Measurements from ENCODE around the gene PDYN. TPM values are rescaled to one million over a fixed set of nuclear protein-coding genes. Genes with fewer than 3 reads are reported as not detected.
"Not testable (repeated sequence)": the region's sequence is repeated elsewhere in the genome, so short reads cannot be mapped to it uniquely, and the experiment has no call there.

The PDYN gene
- total RNA-seq (2014; rRNA removed; shearing (Covaris generic)), result not detected in 2 replicates
- polyA plus RNA-seq (2014; cell fraction: nucleus; rRNA removed), result not detected in 2 replicates

GRCh38 chr20:1993986-1994385, at the start of gene PDYN:
Gene PDYN, minus strand, starts transcription at chr20:1994058. Its CDS starts 10,974 bp downstream, at chr20:1983084.
- no peak for DNase-seq (ENCODE audit: extremely low read depth, low read depth)

GRCh38 chr20:2042400-2042799, 48.5 kb upstream of the PDYN start:
- DNase-seq (ENCODE audit: extremely low read depth, low read depth), result no peak

DNA sequence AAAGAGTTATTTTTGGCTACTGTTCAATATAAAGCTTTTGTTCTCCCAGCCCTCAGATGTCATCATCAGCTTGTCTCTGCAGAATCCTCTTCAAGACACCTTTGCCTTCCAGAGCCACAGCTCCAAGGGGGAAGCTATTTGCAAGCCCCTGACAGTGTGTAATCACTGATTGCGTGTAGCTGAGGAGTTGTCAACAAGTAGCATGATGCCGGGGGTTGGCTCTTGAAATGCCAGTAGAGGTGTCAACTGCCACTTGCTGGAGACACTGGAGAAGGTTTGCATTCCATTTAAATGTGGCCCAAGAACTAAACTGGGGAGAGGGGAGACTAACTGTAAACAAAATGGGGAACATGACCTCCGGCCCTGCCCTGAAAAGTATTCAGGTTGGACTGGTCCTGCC, 44.3 kb upstream of the PDYN start:
- no peak for DNase-seq (ENCODE audit: extremely low read depth, low read depth)

GRCh38 chr20:2037296-2037914, 43.5 kb upstream of the PDYN start:
- no peak for DNase-seq (ENCODE audit: extremely low read depth, low read depth)

- DNase-seq (ENCODE audit: extremely low read depth, low read depth), result not testable (repeated sequence)
Measured at GRCh38 chr20:2036357-2036756, 42.5 kb upstream of the PDYN start.

- DNase-seq (ENCODE audit: extremely low read depth, low read depth), result no peak
Measured at GRCh38 chr20:2032168-2032567, 38.3 kb upstream of the PDYN start.

DNA sequence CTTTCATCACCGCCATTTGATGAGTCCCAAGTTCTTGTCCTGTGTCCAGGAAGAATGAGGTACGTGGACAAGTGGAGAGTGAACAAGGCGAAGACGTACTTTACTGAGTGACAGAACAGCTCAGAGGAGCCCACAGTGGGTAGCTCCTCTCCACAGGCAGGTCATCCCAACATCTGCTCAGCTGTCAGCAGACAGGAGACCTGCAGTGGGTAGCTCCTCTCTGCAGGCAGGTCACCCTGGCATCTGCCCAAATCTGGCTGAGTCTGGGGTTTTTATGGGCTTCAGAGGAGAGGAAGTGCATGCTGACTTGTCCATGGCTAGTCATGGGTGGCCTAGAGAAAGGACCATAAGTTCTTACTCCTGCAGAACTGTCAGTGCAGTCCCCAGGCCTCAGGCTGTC, 32.7 kb upstream of the PDYN start:
- DNase-seq (ENCODE audit: extremely low read depth, low read depth), result no peak

DNA sequence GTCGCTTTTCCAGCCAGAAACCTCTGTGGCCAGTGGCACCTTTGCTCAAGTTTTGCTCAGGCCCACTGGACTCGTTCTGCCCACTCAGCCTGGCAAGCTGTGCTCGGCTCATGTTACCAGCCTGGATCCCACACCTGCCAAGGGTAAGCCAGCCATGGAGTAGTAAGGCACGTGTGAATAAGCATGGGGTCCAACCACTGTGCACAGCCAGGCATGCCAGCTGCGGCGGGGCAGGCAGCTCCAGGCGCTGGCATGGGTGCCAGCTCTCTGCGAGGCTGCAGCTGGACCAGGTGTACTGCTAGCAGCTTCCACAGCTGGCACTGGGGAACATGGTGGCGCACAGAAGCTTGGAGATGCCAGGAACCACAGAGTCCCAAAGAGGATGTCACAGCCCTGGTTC, 32.1 kb upstream of the PDYN start:
- DNase-seq (ENCODE audit: extremely low read depth, low read depth), result no peak

DNA sequence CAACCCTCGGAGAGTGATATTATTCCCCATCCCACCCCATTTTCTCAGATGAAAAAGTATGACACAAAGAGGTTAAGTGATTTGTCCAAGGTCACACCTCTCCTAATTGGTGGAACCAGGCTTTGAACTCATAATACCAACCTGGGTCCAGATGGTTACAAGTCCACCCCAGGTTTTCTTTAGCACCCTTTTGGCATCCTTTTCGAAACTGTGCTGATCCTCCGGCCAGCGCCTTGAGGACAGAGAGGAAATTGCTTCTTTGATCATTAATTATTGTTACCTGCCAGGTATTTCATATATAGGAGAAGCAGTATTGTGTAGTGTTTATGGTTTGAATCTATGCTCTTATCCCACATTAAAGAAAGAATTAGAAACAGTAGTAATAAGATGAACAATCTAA, 29.3 kb upstream of the PDYN start:
- DNase-seq (ENCODE audit: extremely low read depth, low read depth), result no peak

DNA sequence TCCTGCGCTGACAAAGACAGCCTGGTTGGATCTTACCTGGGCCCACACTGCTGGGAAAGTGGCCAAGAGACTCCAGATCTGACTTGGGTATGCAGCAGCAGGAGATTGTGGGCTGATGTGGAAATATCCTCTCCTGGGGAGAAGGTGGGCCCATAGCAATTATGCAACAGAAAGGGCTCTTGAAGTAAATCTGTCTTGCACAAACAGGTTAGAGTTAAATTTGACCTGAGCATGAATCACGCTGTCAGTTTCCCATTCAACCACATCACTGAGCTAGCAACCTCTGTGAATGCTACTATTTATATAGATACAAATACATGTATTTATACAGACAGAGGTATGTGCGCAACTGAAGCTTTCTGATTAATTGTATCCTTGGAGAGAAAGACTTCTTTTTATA, 28.3 kb upstream of the PDYN start:
- no peak for DNase-seq (ENCODE audit: extremely low read depth, low read depth)

DNA sequence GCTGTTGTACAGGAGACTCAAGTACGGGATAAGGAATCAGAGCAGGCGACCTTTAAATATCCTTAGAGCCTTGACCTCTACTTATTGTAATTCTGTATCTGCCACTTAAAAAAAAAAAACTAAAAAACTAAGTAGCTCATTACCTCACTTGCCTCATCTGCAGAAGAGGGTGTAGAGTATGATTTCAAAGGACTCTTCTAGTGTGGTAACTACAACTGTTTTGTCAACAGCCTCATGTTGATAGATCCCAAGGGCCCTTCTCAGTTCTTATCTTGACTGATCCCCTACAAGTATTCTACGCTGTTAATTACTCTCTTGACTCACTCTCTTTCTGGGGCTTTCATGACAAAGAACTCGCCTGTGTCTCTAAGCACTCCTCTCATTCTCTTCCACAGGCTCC, 16.7 kb upstream of the PDYN start:
- no peak for DNase-seq (ENCODE audit: extremely low read depth, low read depth)

DNA sequence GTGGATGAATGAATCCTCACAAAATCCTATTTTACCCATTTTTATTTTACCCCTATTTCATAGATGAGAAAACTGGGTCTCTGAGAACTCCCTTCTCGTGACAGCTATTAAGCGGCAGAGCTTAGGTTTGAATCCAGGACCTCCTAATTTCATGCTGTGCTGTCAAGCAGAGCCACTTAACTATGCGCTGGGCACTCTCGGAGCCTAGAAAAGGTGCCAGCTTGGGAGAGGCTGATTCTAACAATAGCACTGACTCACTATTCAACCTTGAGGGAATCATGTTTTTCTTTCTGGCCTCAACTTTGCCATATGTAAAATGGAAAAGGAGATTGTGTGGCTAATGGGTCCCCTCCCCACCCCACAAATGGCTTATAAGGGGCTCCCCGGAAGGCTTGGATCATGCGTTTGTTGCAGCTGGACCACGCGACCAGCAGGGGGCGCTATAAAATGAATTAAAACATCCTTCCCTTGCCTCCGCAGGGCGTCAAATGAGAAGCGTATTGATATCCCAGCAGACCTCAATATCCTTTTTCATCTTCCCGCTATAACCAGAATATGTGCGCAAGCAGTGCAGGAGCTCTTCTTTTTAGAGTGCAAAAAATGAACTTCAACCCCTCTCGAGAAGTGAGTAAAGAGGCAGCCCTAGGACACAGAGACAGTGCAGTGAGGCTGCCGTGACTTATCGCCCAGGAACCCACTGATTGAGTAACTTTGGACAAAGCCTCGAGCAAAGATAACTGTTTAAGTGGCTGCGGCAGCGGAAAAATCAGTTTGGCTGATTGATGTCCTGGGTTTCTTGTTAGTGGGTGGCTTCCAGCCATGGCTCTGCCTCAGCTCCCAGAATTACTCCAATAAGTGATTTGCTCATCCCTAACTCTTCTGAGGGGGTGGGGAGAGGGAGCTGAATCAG, 12.8 kb upstream of the PDYN start:
- peak; percentile 24 for DNase-seq (ENCODE audit: extremely low read depth, low read depth)

DNA sequence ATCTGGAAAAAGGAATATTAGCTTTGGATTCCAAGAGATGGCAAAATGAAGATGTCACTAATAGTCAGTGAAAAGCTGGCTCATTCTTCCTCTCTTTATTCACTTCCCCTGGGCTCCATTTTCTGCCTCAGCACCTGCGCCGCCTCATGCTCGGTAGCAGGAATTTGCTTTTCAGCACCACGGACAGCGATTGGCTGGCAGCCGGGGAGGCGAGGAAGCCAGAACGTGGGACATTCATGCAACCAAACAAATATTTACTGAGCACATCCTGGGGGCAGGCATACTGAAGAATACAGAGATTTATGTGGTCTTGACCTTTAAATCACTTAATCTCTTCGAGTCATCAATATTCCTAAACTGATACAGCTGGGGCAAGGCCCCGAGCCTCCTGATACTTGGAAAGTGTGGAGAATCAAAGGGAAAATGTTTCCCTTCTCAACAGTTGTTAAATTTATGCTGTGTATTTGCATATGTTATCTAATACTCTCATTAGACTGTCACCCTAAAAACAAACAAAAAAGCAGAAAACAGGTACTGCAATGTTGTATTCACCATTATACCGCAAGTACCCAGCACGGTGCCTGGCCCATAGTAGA, 12.1 kb upstream of the PDYN start:
- DNase-seq (ENCODE audit: extremely low read depth, low read depth), result peak; percentile 65

DNA sequence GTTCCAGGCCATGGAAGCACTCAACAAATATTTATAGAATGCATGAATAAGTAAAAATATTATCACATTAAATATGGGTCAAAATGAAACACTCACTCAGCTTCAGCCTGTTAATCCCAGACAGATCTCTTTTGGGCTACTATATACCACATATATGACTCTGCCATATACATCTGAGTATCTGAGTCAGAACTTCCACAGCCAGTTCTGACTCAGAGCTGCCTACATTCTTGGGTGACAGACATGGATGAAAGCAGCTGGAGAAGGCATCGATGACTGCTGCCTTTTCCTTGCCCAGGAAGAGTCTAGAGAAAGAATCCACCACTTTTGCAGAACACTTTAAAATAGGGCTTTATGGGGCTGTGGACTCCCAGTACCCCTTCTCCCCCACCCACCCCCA, 11.5 kb upstream of the PDYN start:
- no peak for DNase-seq (ENCODE audit: extremely low read depth, low read depth)

GRCh38 chr20:2004171-2004570, 10.3 kb upstream of the PDYN start:
- no peak for DNase-seq (ENCODE audit: extremely low read depth, low read depth)

DNA sequence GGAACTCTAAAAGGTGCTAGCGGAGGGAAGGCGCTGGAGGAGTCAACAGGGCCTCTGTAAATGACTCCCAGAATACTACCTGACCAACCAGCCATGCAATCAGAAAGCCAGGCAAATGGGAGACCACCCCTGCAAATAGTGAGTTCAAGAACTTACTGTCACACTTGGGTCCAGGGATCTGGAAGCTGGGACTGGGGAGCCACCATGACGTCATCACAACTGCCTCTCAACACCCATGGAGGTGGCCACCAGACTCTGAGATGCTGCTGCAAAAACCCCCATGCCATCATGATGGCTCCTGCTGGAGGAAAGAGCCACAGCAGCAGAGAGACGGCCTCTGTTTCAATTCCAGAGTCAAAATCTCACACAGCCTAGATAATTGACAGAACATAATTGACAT, 8.5 kb upstream of the PDYN start:
- DNase-seq (ENCODE audit: extremely low read depth, low read depth), result no peak

- DNase-seq (ENCODE audit: extremely low read depth, low read depth), result no peak
Measured at GRCh38 chr20:2001119-2001518, 7.3 kb upstream of the PDYN start.

GRCh38 chr20:2000285-2000684, 6.4 kb upstream of the PDYN start:
- no peak for DNase-seq (ENCODE audit: extremely low read depth, low read depth)

- no peak for DNase-seq (ENCODE audit: extremely low read depth, low read depth)
Measured at GRCh38 chr20:1998715-1999114, 4.9 kb upstream of the PDYN start.

DNA sequence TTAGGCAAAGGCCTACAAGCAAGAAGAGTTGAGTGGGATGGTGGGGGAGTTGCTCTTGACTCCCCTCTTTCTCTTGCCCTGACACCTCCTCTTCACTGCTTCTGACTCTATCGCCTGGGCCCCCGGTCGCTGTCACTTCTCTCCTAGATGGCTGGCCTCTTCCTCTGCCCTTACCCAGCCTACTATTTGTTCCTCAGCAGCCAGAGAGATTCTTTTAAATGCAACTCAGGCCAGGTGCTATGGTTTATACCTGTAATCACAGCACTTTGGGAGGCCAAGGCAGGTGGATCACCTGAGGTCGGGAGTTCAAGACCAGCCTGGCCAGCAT, 4.3 kb upstream of the PDYN start:
- DNase-seq (ENCODE audit: extremely low read depth, low read depth), result no peak

DNA sequence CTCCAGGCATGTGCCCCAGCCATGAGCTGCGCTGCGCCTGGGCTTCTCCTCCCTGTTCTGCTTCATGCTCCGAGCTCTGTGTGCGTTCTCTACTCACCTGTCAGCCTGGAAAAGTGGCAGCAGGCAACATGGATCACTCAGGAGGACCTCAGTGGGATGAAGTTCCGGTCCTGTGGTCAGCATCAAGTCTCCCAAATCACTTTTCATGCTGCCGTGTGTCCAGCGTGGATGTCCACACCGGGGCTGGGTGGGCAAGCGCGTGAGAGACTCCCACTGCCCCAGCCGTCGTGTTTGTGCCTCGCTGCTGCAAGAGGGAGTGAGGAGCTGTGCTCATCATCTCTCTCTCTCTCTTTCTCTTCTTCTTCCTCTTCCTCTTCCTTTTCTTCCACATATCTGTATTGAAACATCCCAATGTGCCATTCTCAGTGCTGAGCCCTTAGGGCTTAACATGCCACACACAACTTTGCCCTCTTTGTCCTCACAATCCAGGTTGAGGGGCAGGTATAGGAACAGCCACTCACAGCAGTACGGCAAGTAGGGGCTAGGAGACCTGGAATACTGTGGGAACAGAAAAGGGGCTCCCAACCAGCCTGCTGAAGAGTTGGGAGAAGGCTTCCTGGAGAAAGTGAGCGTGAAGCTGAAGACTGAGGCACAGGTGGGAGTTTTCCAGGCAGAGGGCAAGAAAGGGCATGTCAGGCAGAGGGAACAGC, 3.8 kb upstream of the PDYN start:
- DNase-seq (ENCODE audit: extremely low read depth, low read depth), result no peak

Data from NCI-H460 (cell line).